ENCODE results near the gene TTLL6.

DNA sequence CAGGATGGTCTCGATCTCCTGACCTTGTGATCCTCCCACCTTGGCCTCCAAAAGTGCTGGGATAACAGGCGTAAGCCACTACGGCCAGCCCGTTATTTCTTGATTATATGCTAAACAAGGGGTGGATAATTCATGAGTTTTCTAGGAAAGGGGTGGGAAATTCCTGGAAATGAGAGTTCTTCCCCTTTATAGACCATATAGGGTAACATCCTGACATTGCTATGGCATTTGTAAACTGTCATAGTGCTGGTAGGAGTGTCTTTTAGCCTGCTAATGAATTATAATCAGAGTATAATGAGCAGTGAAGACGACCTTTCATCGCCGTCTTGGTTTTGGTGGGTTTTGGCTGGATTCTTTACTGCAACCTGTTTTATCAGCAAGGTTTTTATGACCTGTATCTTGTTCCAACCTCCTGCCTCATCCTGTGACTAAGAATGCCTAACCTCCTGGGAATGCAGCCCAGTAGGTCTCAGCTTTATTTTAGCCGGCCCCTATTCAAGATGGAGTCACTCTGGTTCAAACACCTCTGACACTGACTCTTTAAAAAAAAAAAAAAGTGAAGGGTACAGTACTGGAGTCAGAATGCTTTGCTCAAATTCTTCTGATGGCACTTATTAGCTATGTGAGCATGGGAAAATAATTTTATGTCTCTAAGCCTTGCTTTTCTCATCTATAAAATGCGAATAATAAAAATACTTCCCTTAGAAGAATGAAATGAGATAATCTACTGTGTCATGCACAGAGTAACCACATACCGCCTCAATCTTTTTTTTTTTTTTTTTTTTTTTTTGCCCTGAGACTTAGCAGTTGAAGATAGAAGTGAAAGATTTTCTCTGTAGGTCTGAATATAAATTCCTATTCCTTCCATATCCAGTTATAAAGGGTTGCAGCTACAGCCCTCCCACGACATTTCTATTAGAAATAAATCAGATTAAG lies 8.7 kb upstream of the TTLL6 start:
- TF ChIP-seq CTCF (IDR thresholded peaks at IDR 0.05; ENCODE audit: poor library complexity, severe bottlenecking) (no peak), MXI1 (conservative IDR thresholded peaks at IDR 0.05; ENCODE audit: poor library complexity, severe bottlenecking) (no peak)
